ENCODE measurements around the gene PDE1C. TPM values are rescaled to one million over a fixed set of nuclear protein-coding genes. Genes with fewer than 3 reads are reported as not detected.
"Not testable (repeated sequence)": the region's sequence is repeated elsewhere in the genome, so short reads cannot be mapped to it uniquely, and the experiment has no call there.

Gene PDE1C
- total RNA-seq, 1 donor from 2014 or later: 9.9 TPM

DNA sequence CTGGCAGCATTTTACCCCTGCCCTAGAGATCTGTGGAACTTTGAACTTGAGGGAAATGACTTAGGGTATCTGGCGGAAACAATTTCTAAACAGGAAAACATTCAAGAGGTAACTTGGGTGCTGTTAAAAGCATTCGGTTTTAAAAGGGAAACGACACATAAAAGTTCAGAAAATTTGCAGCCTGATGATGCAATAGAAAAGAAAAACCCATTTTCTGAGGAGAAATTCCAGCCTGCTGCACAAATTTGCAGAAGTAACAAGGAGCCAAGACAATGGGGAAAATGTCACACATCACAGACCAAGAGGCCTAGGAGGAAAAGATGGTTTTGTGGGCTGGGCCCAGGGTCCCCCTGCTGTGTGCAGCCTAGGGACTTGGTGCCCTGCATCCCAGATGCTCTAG is 236.6 kb downstream of the PDE1C start:
- DNase-seq: not testable (repeated sequence)

DNA sequence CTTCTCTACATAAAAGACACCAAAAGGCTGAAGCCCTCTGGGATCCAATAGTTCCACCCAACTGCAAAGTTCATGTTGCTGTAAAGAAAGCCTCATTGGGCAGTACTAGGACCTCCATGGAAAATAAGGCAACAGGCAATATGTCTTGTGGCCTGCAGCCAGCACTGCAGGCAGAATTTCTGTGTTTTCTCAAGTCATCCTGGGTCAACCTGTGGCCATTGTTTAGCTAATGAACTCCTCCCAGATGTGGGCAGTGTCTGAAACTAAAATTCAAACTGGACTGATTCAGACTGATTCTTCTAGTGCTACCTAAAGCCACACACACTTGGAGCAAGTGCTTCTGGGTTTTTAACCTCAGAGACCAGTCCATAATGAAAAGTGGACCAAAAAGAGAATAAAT is 241.7 kb downstream of the PDE1C start:
- no peak for DNase-seq

DNA sequence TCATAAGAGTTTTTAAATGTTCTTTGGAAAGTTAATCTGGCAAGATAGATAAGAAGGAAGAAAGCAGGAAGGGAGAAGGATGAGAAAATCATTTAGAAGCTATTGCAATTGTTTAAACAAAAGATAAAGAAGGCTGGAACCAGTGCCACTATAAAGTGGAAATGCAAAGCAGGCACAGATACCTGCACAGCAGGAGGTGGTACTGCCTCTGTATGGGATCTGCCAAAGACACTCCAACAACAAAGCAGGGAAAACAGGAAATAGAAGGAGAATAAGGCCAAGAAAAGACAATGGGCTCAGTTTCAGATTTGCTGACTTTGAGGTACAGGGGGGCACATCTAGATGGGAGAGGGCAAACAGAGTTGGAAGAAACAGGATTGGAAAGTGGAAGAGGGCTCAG is 244.6 kb downstream of the PDE1C start:
- no peak for DNase-seq

DNA sequence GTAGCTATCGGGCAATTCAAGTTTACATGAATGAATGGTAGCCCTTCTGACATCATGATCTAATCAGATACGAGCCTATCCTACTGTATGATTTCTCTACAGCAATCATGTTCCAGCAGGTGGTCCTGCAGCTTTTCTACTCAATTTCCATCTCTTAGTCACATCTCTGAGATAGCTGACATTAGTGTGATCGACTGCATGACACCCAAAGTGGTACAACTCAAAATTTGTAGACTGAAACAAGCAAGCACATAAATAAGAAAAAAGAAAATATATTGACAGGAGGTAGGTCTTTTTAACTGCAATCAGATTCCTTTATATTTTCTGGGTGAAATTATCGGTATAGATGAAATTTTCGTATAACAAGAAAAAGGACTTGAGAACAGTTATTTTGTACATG is 251.2 kb downstream of the PDE1C start:
- DNase-seq: no peak

DNA sequence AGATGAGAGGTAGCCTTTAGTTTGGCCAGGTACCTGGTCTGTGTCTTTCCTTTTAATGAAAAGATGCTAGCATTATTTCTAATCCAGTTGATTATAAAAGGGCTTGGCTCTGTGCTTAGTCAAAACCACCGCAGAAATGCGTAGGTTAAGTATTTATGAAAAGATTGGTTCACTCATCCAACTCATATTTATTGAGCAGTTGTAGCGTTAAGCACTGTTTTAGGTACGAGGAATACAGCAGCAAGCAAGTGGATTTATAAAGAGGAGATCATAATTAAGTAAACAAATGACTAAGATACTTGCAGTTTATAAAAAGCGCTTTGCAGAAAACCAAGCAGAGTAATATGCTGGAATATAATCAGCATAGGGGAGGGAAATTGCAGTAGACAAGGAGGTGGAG is 253.4 kb downstream of the PDE1C start:
- no peak for DNase-seq

DNA sequence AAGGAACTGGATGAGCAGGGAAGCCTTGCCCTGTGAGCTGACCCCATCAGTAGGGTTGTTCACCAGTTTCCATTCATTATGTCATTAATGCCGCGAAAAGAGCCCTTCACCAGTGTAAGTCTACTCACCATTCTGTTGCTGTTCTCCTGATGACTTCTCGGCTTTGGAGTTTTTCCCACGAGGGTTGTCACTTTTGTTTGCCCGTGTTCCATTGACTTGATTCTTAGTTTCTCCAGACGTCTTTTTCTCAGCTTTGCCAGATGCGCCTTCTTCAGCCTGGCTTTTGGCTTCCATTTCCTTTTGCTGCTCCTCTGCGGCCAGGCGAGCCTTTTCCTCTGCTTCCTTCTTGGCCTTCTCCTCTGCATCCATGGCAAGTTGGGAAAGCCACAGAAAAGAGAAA is 254.4 kb downstream of the PDE1C start:
- no peak for DNase-seq

DNA sequence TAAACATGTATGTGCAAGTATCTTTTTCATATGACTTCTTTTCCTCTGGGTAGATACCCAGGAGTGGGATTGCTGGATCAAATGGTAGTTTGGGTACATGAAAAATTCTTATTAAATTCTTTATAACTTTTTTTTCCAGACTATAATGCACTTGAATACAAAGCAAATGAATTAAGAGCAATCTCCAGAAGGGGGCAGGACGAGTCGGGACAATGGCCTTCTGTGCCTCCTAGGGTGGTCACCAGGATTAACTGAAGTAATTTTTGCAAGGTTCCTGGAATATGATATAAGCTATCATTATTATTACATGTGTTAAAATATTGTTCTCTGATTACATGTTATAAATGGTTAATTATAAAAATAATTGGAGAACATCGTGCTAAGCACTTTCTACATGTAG is 256.0 kb downstream of the PDE1C start:
- no peak for DNase-seq

DNA sequence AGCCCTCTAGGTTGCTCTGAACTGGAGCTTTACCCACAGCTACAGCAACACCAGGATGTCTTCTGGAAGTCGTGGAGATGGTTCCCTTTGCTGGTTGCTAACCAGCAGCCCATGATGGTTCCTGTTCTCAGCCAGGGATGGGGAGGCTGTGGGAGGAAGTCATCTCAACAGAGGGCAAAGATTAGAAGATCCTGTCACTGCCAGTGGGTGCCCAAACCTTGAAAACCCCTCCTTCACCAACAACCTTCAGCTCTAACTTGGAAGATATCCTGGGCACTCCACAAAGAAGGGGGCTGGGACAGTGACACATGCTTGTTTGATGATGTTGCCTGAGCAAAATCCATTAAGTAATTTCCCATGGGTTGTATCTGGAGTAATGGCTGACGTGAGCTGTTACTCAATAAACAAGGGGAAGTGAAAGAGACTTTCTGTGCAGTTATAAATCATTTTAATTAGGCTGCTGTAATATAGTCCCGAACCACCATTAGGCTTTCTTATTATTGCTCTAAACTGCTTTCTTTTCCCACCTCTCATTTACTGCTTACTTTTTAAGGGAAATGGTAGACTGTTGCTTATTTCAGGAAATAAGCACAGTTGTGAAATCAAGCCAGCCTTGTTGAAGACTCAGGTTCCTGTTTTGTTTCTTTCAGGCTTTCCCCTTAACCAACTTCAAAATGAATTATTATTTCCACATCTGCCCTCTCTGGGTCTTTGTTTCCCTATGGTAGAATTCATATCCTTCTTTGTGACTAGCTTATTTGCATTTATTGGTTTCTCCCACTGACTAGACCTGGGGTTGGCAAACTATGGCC is 258.4 kb downstream of the PDE1C start:
- DNase-seq: no peak

DNA sequence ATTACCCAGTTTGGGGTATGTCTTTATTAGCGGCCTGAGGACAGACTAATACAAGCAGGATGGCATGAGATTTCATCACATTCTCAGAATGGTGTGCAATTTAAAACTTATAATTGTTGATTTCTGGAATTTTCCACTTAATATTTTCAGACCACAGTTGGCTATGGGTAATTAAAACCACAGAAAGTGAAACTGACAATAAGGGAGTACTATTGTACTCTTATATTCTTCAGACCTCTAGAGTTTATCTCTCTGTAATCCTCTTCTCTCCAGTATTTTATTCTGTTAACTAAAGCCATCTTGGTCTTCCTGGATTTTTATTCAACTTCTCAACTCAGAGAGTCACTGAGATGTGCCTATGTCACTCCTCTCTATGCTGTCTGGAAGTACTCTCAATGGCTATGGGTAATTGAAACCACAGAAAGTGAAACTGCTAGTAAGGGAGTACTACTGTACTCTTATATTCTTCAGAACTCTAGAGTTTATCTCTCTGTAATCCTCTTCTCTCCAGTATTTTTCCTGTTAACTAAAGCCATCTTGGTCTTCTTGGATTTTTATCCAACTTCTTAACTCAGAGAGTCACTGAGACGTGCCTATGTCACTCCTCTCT is 264.9 kb downstream of the PDE1C start:
- DNase-seq: no peak

DNA sequence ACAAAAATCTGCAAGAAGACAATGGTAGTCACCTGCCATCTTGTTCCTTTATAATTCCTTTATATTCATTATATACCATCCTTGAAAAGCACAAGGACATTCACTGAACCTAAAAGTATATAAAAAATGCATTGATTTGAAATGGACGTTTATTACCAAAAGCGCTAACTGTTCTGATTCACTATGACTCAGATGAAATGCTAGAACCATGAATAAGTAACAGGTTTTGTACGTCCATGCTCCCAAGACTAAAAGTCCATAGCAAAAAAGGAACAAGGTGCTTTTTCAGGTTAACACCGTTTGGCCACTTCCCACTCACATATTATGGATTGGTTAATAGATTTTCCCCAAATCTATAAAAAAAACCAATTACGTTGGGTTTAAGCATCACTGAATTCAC is 273.8 kb downstream of the PDE1C start:
- no peak for DNase-seq

DNA sequence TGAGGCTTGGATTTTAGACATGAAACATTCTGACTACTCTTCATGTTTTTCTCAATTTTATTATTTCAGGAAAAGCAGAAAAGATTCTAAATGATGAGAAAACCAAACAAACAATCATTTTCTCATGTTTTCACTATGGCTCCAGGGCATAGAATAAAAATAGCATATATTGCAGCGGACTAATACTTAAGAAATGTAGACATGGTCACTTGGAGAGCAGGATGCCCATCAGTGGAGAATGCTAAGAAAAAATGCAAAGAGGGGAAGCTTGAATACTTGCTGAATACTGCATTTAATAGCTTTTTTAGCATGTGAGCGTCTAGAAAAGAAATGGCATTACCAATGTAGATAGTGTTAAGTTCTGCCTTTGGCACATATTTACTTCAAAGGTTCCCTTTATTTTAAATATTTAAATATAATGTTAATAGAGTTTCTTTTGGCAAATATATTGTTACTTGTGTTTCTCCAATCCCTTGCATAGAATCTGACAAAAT is 275.3 kb downstream of the PDE1C start:
- no peak for DNase-seq

DNA sequence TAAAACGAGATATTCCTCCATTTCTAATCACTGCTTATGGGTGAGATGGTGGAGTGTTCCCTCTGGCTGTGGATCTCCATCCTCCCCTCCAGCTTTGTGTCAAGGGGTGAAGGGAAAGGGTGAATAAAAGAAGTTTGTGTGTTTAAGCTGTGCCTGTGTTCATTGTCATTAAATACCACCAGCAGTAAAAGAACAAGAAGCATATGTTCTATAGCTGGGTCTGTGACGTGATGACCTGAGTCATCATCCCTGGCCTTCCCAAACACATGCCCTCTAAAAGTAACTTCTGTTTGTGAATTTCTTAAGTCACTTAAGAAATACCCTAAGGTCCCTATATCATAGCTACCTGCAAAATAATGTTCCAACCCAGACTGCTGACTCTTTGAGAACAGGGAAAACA is 278.3 kb downstream of the PDE1C start:
- DNase-seq: no peak

DNA sequence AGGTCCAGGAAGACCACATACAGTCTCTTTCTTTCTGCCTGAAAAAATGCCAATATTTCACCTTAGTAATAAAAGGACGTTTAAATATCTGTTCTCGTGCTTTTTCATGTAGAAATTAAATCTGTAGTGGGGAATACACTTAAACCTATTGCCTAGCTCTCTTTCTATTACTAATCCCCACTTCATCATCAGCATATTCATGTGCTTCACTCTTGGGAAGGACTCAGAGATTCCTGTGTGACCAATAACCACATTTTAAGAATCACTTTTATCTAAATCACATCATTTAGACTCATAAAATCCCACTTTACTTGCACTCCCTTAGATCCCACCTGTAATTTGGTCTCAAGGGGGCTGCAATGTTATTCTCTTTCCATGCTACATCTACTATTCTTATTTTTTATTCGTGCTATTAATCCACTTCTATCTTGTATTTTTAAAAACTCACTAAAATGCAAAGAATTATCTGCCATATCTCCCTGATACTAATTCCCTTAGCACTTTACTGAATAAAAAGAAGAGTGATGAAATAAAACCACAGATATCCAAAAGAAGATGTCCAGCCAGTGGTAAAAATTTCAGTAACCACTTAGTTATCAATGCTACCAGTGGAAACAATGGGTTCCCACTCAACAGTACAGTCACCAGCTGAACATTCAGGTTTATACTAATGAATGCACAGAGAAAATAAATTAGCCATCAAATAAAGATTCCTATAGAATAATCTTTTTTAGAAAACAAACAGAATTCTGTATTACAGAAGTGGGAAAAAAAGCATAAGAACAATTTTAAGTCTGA is 281.1 kb downstream of the PDE1C start:
- no peak for DNase-seq

DNA sequence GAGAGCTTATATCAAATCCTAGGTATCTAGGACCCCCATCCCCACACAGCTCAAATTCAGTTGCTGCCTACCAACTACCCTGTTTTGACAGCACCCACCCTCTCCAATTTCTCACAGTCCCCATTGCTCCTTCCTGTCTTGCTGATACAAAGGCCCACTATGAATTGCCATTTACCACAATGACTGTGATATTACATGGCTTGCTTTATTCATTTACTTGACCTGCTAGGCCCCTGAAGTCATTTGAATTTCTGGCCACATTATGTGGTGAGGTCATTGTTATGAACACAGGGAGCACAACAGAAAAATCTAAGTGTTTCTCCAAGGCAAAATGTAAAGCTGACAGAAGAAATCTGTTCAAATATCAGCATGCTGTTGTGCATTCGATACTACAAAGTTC is 281.8 kb downstream of the PDE1C start:
- no peak for DNase-seq

DNA sequence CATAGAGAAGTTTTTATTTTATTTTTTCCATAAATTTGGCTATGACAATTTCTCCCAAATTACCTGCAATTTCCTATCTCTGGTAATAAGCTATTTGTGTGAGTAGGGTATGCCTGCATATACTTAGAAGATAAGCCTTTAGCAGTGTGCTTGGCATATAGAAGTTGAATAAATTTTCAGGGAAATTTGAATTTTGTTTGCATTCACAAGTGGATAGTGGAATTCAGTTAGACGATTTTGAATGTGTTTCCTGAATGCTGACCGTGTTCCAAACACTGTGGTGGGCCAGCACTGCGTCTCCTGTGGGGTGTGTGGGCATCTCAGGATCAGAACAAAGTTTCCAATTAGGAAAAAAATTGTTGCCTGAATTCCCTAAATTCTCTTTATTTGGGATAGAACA is 283.9 kb downstream of the PDE1C start:
- no peak for DNase-seq

DNA sequence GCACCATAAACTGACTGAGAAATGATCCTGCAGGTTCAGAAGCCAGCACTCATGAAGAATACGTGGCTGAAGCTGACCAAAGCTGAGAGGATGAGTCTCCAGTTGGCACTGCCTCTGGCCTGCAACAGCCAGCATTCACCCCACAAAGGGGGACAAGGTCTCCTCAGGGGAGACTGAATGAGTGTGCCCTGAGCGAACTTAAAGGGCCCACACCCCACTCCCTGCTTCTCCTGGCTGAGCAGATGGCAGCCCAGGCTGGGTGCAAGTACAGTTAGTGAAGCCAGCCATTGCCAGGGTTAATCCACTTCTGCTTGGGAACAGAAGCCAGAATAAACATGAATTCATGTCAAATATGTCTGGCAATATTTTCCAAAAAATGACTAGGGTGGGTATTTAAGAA is 285.1 kb downstream of the PDE1C start:
- no peak for DNase-seq

DNA sequence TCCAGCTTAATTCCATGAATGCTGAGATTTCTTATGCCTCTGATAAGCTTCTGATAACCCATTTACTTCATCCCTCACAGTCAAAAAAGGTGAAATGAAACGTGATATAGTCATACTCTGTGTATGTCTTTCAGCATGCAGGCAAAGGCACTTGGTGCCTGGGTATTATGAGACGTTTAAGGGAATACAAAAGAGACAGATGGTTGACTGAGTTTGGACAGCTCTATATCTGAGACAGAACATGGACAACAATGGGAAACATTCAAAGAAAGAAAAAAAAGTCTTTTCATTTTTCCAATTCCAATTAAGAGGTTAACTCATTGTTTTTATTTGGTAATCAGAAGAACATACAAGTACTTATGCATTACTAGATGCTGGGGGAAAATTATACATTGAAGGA is 287.0 kb downstream of the PDE1C start:
- no peak for DNase-seq

DNA sequence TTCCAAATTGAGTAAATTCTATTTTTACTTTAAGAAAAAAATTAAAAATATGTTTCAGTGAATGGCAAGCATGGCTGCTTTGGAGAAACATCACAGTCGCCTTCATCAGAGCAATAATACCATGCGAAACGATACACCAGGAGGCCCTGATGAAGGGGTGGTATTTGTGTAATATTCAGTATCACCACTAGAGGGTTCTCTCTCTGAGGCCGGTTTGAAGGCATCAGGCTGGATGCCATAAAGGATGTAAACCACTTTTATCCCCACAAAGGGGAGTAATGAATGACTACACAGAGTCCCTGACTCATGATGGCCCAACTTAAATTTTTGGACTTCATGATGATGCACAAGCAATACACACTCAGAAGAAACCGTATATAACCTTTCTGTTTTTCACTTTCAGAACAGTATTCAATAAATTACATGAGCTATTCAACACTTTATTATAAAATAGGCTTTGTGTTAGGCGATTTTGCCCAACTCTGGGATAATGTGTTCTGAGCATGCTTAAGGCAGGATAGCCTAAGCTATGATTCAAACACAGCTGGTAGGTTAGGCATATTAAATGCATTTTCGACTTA is 287.7 kb downstream of the PDE1C start:
- DNase-seq: peak; percentile 66

DNA sequence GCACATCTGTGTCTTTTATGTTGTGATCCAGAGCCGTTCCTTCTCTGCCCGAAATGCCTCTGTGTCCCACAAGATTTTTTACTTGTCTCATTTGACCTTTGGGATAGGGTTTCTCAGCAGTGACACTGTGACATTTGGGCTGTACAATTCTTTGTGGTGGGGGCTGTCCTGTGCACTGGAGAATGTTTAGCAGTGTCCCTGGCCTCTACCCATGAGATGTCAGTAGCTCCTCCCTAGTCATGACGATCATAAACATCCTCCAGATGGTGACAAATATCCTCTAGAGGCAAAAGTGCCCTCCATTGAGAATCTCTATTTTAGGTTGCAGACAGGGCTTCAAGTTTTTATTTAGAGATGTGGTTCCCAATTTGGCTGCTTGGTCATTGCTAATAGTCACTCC is 291.9 kb downstream of the PDE1C start:
- DNase-seq: no peak

DNA sequence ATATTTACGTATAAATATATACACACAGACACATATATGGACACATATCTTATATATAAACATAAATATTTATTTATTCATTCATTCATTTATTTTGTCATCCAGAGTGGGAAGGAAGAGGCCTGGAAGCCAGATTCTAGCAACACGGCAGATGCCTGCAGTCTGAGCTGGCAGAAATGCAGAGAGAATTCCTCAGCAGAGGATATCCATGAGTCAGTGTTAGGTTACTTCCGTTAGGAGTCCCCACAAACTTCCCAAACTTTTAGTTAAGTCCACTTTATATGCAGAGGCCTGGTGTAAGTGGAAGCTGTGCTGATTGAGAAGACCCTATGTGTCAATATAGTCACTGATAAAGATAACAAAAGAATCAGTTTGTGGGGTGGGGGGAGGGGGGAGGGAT is 293.6 kb downstream of the PDE1C start:
- DNase-seq: no peak

DNA sequence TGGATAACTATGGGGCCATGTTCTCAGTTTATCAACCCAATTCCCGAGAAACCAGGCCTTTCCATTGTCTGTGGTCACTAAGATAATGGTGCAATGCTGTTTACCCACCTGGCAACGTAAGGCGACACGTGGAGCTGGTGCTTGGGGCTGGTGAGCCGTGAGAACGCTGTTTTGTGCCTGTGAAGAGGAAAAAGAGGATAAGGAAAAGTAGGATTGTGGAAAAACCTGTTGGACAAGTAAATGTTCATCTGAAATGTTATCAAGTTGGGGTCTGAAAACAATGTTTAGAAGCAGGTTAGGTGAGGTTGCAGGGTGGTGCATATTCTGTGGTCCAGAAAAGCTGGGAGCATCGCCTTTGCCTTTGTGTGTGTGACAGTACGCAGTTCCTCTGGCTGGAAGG is 294.7 kb downstream of the PDE1C start:
- DNase-seq: no peak

DNA sequence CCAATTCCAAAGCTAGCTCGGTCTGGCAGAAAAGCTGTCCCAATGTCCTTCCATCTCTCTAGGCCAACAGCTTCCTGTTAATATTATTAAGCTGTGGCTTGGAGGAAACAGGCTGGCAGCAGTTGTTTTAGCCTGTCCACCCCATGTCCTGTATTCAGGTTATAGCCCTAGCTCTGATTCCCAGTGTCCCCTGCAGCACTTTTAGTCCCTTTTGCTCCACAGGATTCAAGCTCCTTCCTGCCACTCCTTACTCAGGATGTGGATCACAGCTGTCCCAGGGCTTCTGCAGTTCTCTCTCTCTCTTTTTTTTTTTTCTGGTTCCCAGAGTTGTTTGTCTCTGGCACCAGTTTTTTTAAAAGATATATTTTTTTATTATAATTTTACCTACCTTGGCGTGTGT is 298.0 kb downstream of the PDE1C start:
- no peak for DNase-seq

All from tongue (tissue), 2 donors.